ENCODE data around the gene CDCA4.

Gene CDCA4

DNA sequence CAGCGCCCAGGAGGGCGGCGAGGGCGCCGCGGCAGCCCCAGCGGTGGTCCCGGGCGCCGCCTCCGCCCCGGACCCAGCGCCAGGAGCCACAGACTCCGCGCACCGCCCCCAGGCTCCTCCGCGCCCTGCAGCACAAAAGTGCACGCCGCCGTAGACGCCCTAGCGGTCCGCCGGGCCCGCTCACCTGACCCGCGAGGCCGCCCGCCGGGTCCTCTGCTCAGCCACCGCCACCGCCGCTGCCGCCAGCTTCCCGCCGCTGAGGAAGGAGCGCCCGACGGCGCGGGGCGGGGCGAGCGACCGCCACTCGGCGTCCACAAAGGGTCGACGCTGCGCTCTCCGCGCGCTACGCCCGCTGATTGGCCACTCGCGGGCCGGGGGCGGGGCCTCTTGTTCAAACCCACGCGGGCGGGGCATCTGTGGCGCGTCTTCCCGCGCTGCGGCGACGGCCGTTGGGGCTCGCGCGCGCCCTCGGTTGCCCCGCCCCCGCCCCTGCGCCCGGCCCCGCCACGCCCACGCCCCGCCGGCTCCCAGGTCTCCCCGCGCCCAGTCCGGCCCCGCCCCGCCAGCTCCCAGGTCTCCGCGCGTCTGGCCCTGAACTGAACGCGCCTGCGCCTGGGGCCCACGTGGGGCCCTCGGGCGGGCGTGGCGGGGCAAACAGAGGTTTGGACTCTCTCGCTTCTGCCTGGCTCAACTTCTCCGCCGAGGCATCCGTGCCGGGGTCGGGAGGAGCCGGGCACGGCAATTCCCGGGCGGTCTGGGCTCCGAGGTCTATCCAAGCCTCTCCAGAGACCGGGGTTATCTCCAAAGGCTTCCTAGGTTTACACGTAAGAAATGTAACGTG lies at the start of gene CDCA4:
CDCA4 (minus strand) TSS at position 269 of the 841 bp plus-strand sequence. CDS start 9,154 bp downstream, outside the sequence.
- Histone ChIP-seq H3K79me2 (ENCODE audit: low read length) (peaks cover 63% of the 10 kb centered on the region), H2AFZ (ENCODE audit: low read depth, low read length) (peak within 1 kb of the TSS; percentile 44; the same call in 1 of the 2 replicates), H3K36me3 (replicated peaks; ENCODE audit: low read depth, low read length) (peaks cover 33% of the 10 kb centered on the region), H3K9ac (ENCODE audit: low read length) (peak within 1 kb of the TSS; percentile 97), H4K20me1 (ENCODE audit: insufficient read depth, low read length) (peaks cover 42% of the 10 kb centered on the region), H3K4me3 (ENCODE audit: low read length) (peak within 1 kb of the TSS; percentile 98), H3K27me3 (ENCODE audit: low read depth, low read length) (no peaks in the 10 kb centered on the region), H3K4me1 (ENCODE audit: low read length) (peaks cover 58% of the 10 kb centered on the region), H3K4me2 (ENCODE audit: low read length) (peak within 1 kb of the TSS; percentile 98), H3K9me3 (ENCODE audit: insufficient read depth, low read length) (no peaks in the 10 kb centered on the region), H3K27ac (ENCODE audit: low read length) (peak within 1 kb of the TSS; percentile 80)
- TF ChIP-seq, protein P1, sequence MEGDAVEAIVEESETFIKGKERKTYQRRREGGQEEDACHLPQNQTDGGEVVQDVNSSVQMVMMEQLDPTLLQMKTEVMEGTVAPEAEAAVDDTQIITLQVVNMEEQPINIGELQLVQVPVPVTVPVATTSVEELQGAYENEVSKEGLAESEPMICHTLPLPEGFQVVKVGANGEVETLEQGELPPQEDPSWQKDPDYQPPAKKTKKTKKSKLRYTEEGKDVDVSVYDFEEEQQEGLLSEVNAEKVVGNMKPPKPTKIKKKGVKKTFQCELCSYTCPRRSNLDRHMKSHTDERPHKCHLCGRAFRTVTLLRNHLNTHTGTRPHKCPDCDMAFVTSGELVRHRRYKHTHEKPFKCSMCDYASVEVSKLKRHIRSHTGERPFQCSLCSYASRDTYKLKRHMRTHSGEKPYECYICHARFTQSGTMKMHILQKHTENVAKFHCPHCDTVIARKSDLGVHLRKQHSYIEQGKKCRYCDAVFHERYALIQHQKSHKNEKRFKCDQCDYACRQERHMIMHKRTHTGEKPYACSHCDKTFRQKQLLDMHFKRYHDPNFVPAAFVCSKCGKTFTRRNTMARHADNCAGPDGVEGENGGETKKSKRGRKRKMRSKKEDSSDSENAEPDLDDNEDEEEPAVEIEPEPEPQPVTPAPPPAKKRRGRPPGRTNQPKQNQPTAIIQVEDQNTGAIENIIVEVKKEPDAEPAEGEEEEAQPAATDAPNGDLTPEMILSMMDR (IDR thresholded peaks at IDR 0.05; ENCODE audit: low read depth, low read length): no peak; the same call in 1 of the 2 replicates
- no peak for TF ChIP-seq EZH2phosphoT487 (IDR thresholded peaks at IDR 0.05; ENCODE audit: low read depth)

DNA sequence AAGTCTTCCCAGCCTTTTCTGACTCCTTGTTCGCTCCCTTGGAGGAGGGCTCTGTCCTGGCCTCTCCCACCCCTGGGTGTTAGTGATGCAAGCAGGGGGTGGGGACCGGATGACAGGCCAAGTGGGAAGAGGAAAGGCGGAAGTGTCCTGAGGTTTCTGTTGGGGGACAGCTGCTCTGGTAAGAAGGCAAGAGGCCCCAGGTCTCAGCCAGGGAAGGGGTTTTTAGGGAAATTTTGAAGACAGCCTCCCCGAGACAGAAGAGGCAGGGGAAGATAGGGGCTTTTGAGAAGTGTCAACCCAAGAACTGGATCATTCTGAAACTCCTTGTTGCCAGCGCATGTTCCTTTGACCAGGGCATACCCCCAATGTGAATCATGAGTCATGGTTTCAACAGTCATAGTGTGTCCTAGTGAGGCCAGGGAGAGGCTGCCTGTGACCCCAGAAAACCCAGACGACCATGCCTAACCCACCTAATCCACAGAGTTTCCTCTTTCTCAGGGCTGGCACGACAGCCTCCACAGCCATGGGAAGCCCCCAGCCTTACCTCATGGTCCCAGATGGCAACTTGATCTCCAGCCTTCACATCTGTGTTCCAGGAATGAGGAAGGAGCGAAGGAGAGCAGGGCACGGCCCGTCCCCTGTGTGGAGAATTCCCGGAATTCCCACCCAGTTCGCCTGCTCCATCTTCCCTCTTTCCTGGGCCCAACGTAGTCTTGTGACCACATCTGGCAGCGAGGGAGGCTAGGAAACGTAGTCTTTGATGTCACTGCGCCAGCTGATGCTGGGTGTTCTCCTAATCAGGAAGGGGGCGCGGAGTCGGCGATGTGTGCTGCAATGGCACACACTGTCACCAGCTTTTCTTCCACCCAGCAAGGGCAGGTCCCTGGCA lies 49.2 kb upstream of the CDCA4 start:
- no peaks in the 10 kb centered on the region for H3K27me3 ChIP-seq (ENCODE audit: low read depth, low read length)
- peak overlapping the region; percentile 97 for H3K27ac ChIP-seq (ENCODE audit: low read length)
- H3K9ac ChIP-seq (ENCODE audit: low read length): peak overlapping the region; percentile 89
- peak overlapping the region; percentile 92 for H3K4me2 ChIP-seq (ENCODE audit: low read length)
- no peaks in the 10 kb centered on the region for H4K20me1 ChIP-seq (ENCODE audit: insufficient read depth, low read length)
- H2AFZ ChIP-seq (ENCODE audit: low read depth, low read length): no peak overlapping the region
- peaks cover 69% of the 10 kb centered on the region for H3K79me2 ChIP-seq (ENCODE audit: low read length)
- TF ChIP-seq, protein P1 (IDR thresholded peaks at IDR 0.05; ENCODE audit: low read depth, low read length): no peak
- TF ChIP-seq EZH2phosphoT487 (IDR thresholded peaks at IDR 0.05; ENCODE audit: low read depth): no peak
- peak overlapping the region; percentile 68 for H3K4me3 ChIP-seq (ENCODE audit: low read length)
- peaks cover 90% of the 10 kb centered on the region for H3K4me1 ChIP-seq (ENCODE audit: low read length)
- H3K9me3 ChIP-seq (ENCODE audit: insufficient read depth, low read length): no peaks in the 10 kb centered on the region
- H3K36me3 ChIP-seq (replicated peaks; ENCODE audit: low read depth, low read length): peaks cover 18% of the 10 kb centered on the region

DNA sequence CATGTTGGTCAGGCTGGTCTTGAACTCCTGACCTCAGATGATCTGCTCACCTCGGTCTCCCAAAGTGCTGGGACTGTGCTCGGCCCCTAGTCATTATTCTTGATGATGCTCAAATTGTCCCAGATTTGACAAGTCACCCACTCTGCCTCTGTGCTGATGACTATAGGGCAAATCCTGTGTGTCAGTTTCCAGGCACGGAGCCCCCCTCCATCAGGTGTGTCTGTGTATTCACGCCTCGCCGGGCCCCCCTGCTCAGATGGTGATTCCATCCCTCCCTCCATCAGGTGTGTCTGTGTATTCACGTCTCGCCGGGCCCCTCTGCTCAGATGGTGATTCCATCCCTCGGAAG lies 48.6 kb upstream of the CDCA4 start:
- Histone ChIP-seq H3K4me2 (ENCODE audit: low read length) (peak overlapping the region; percentile 92), H3K27me3 (ENCODE audit: low read depth, low read length) (no peaks in the 10 kb centered on the region), H3K27ac (ENCODE audit: low read length) (peak overlapping the region; percentile 97), H3K9me3 (ENCODE audit: insufficient read depth, low read length) (no peaks in the 10 kb centered on the region), H3K4me3 (ENCODE audit: low read length) (peak overlapping the region; percentile 53), H3K36me3 (replicated peaks; ENCODE audit: low read depth, low read length) (peaks cover 18% of the 10 kb centered on the region), H3K4me1 (ENCODE audit: low read length) (peaks cover 86% of the 10 kb centered on the region), H3K9ac (ENCODE audit: low read length) (peak overlapping the region; percentile 75; the same call in 1 of the 2 replicates), H3K79me2 (ENCODE audit: low read length) (peaks cover 71% of the 10 kb centered on the region), H2AFZ (ENCODE audit: low read depth, low read length) (no peak overlapping the region), H4K20me1 (ENCODE audit: insufficient read depth, low read length) (no peaks in the 10 kb centered on the region)
- TF ChIP-seq, protein P1 (IDR thresholded peaks at IDR 0.05; ENCODE audit: low read depth, low read length): no peak
- TF ChIP-seq EZH2phosphoT487 (IDR thresholded peaks at IDR 0.05; ENCODE audit: low read depth): no peak

DNA sequence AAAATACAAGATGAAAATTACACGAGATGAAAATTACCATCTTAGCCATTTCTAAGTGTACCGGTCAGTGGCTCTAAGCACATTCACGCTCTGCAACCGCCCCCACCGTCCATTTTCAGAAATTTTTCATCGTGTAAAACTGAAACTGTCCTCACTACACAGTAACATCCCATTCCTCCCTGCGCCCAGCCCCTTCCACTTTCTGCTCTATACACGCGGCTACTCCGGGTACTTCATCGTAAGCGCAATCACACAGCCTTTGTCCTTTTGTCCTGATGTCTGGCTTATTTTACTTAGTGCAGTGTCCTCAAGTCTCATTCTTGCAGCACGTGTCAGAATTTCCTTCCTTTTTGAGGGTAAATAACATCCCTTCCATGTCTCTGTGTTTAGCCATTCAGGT lies 47.9 kb upstream of the CDCA4 start:
- Histone ChIP-seq H3K4me3 (ENCODE audit: low read length) (no peak overlapping the region), H3K4me1 (ENCODE audit: low read length) (peaks cover 84% of the 10 kb centered on the region), H4K20me1 (ENCODE audit: insufficient read depth, low read length) (no peaks in the 10 kb centered on the region), H3K79me2 (ENCODE audit: low read length) (peaks cover 71% of the 10 kb centered on the region), H3K27me3 (ENCODE audit: low read depth, low read length) (no peaks in the 10 kb centered on the region), H3K36me3 (replicated peaks; ENCODE audit: low read depth, low read length) (peaks cover 21% of the 10 kb centered on the region), H3K9ac (ENCODE audit: low read length) (peak overlapping the region; percentile 75; the same call in 1 of the 2 replicates), H3K27ac (ENCODE audit: low read length) (peak overlapping the region; percentile 97), H3K9me3 (ENCODE audit: insufficient read depth, low read length) (no peaks in the 10 kb centered on the region), H2AFZ (ENCODE audit: low read depth, low read length) (no peak overlapping the region), H3K4me2 (ENCODE audit: low read length) (no peak overlapping the region)
- TF ChIP-seq EZH2phosphoT487 (IDR thresholded peaks at IDR 0.05; ENCODE audit: low read depth): no peak
- TF ChIP-seq, protein P1 (IDR thresholded peaks at IDR 0.05; ENCODE audit: low read depth, low read length): no peak

All from OCI-LY3 (cell line).